Erythroblast (primary cell): ENCODE data around the gene RAC2.

Source experiments
- GATA1 ChIP-seq: IDR thresholded peaks from 2 replicates; pipeline ENCODE4 v1.6.1; 2011; ENCODE audit warnings: low read depth, mild to moderate bottlenecking, control low read depth, low read length, moderate library complexity
- POLR2A ChIP-seq: IDR thresholded peaks from 2 replicates; pipeline ENCODE4 v1.6.1; 2011; ENCODE audit warnings: mild to moderate bottlenecking, low read length

GRCh38 chr22:37202001-37202555 is 42.0 kb downstream of the RAC2 start:
- TF ChIP-seq POLR2A = no peak
- TF ChIP-seq GATA1 = no peak
